SK-N-MC (cell line): ENCODE results near the gene AQP11.
"Not testable (repeated sequence)": the region's sequence is repeated elsewhere in the genome, so short reads cannot be mapped to it uniquely, and the experiment has no call there.

Experiments used
- DNase-seq: peaks from one replicate; pipeline ENCODE4 v3.0.0-alpha.2; 2011; ENCODE audit warnings: low read depth, low spot score
- H3K27ac ChIP-seq: fragments of 200-600 bp; sonication (generic); 2 replicates; pipeline ENCODE4 v1.5.1; 2016; ENCODE audit warnings: mixed run types
- H3K36me3 ChIP-seq: fragments of 200-600 bp; sonication (generic); 2 replicates; pipeline ENCODE4 v1.6.1; 2017; ENCODE audit warnings: antibody characterized with exemption, low read length, mixed read lengths; ENCODE audit not compliant: insufficient read depth
- H3K4me3 ChIP-seq: fragments of 200-600 bp; sonication (generic); 2 replicates; pipeline ENCODE4 v1.5.1; 2016
- H3K9ac ChIP-seq: fragments of 200-600 bp; sonication (generic); 2 replicates; pipeline ENCODE4 v1.8.0; 2017; ENCODE audit warnings: mixed run types, mixed read lengths; ENCODE audit not compliant: insufficient read length
- H3K9me3 ChIP-seq: fragments of 200-600 bp; sonication (generic); 2 replicates; pipeline ENCODE4 v1.6.1; 2017; ENCODE audit warnings: low read depth, mild to moderate bottlenecking, antibody characterized with exemption, low read length, moderate library complexity, mixed read lengths
- EZH2 ChIP-seq: fragments of 200-600 bp; sonication (generic); IDR thresholded peaks from one replicate; pipeline ENCODE4 v1.6.1; 2017; ENCODE audit warnings: antibody characterized with exemption
- FOXP2 ChIP-seq: optimal IDR thresholded peaks from 2 replicates; pipeline ENCODE3; 2011; ENCODE audit warnings: mild to moderate bottlenecking, moderate library complexity; ENCODE audit not compliant: insufficient read depth; ENCODE audit errors: extremely low read length, control extremely low read depth
- POLR2AphosphoS5 ChIP-seq: IDR thresholded peaks from 2 replicates; pipeline ENCODE4 v1.6.1; 2012; ENCODE audit warnings: mild to moderate bottlenecking, low read depth, low read length, borderline replicate concordance

AQP11 gene

DNA sequence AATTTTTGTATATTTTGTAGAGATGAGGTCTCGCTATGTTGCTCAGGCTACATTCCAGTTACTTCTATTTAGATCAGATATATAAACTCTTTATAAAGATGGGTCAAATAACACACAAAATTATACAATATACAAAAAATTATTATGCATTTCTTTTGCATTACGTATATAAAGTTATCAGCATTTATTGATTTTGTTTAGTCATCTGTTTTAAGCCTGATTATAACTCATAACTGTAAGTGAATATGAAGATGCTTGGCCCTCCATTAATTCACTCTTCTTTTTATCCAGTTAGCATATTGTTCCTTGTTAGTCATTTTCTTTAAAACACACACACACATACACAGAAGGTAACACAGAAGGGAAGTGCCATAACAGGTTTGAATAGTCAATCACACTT, 14.5 kb downstream of the AQP11 start:
- no peak for TF ChIP-seq POLR2AphosphoS5
- TF ChIP-seq EZH2: no peak
- TF ChIP-seq FOXP2: no peak
- H3K36me3 ChIP-seq: peaks cover 20% of the 10 kb centered on the region
- DNase-seq: no peak
- no peaks in the 10 kb centered on the region for H3K9me3 ChIP-seq
- H3K9ac ChIP-seq: no peak overlapping the region
- H3K4me3 ChIP-seq: no peak overlapping the region
- H3K27ac ChIP-seq: no peak overlapping the region

DNA sequence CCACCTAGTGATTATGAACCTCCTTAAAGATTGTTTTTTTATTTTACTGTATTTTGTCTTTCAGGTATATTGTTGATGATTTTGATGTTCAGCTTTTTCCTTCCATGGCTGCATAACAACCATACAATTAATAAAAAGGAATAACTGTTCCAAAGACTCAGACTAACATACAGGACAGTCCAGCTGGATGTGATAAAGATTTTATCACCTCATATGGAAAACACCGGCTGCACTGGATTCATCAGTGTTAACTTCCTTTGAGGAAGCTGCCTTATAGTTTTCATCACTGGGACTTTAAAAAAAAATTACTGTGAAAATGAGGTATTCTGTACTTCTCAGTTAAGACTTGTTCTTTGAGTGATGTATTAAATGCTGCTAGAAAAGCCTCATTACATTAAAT, 19.5 kb downstream of the AQP11 start:
- Histone ChIP-seq H3K27ac (no peak overlapping the region), H3K4me3 (no peak overlapping the region), H3K9me3 (no peaks in the 10 kb centered on the region), H3K9ac (no peak overlapping the region), H3K36me3 (peaks cover 52% of the 10 kb centered on the region)
- no peak for DNase-seq
- TF ChIP-seq EZH2: no peak
- no peak for TF ChIP-seq POLR2AphosphoS5

- H3K27ac ChIP-seq: no peak overlapping the region
- no peak overlapping the region for H3K9ac ChIP-seq
- DNase-seq: no peak
- TF ChIP-seq FOXP2 (no peak), POLR2AphosphoS5 (no peak), EZH2 (no peak)
- H3K9me3 ChIP-seq: no peaks in the 10 kb centered on the region
- peaks cover 76% of the 10 kb centered on the region for H3K36me3 ChIP-seq
- no peak overlapping the region for H3K4me3 ChIP-seq
Observed at GRCh38 chr11:77611921-77612320, 22.2 kb downstream of the AQP11 start.

- DNase-seq: no peak
- H3K27ac ChIP-seq: no peak overlapping the region
- H3K36me3 ChIP-seq: peaks cover 80% of the 10 kb centered on the region
- no peaks in the 10 kb centered on the region for H3K9me3 ChIP-seq
- no peak for TF ChIP-seq FOXP2
- no peak for TF ChIP-seq EZH2
- no peak for TF ChIP-seq POLR2AphosphoS5
- H3K4me3 ChIP-seq: no peak overlapping the region
- no peak overlapping the region for H3K9ac ChIP-seq
Observed at GRCh38 chr11:77617892-77618291, 28.1 kb downstream of the AQP11 start.

GRCh38 chr11:77619576-77620198, 29.9 kb downstream of the AQP11 start:
- no peak overlapping the region for H3K27ac ChIP-seq
- H3K9ac ChIP-seq: no peak overlapping the region
- peaks cover 80% of the 10 kb centered on the region for H3K36me3 ChIP-seq
- DNase-seq: no peak
- no peaks in the 10 kb centered on the region for H3K9me3 ChIP-seq
- H3K4me3 ChIP-seq: no peak overlapping the region
- TF ChIP-seq FOXP2: no peak
- TF ChIP-seq POLR2AphosphoS5: no peak
- no peak for TF ChIP-seq EZH2

- Histone ChIP-seq H3K9me3 (no peaks in the 10 kb centered on the region), H3K4me3 (peak overlapping the region; percentile 40), H3K9ac (no peak overlapping the region), H3K36me3 (peaks cover 51% of the 10 kb centered on the region), H3K27ac (peak overlapping the region; percentile 84)
- DNase-seq: peak; percentile 84
- no peak for TF ChIP-seq EZH2
- TF ChIP-seq POLR2AphosphoS5: peak; percentile 11; the same call in 1 of the 2 replicates
- TF ChIP-seq FOXP2: peak; percentile 27
Observed at GRCh38 chr11:77630157-77630710, 40.5 kb downstream of the AQP11 start.

- peaks cover 37% of the 10 kb centered on the region for H3K36me3 ChIP-seq
- H3K4me3 ChIP-seq, H3K9me3 ChIP-seq, DNase-seq, H3K27ac ChIP-seq, H3K9ac ChIP-seq: not testable (repeated sequence)
Observed at GRCh38 chr11:77633926-77634325, 44.2 kb downstream of the AQP11 start.

DNA sequence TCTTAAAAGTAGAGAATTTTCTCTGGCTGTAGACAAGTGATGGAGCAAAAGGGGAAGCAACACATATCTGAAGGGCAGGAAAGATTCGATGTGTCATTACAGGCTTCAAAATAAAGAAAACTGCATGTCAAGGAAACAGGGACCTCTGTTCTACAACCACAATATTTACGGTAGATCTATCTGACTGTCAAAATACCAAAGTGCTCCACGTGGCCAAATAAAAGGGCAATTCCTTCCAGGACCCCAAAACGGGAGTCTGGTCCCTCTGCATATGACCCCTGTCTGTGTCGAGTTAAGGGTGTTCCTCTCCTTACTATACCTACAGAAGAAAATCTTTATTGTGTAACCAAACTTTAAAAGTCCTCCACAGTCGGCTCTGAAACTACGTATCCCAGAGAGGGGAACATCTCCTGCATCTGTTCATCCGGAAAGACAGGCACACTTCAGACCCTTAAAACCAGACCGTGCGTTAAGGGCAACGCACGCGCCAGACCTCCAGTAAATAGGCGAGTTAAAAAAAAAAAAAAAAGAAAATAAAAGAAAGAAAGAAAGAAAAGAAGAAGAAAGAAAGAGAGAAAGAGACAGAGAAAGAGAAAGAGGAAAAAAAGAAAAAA, 47.1 kb downstream of the AQP11 start:
- H3K27ac ChIP-seq: peak overlapping the region; percentile 97
- DNase-seq: no peak
- no peak for TF ChIP-seq POLR2AphosphoS5
- TF ChIP-seq EZH2: no peak
- no peak for TF ChIP-seq FOXP2
- no peaks in the 10 kb centered on the region for H3K9me3 ChIP-seq
- peaks cover 29% of the 10 kb centered on the region for H3K36me3 ChIP-seq
- H3K9ac ChIP-seq: peak overlapping the region; percentile 98
- peak overlapping the region; percentile 100 for H3K4me3 ChIP-seq
